Activated naive CD8-positive, alpha-beta T cell treated with anti-CD3 and anti-CD28 coated beads, Interleukin-2, amount 50 U/mL, for 16 hours (primary cell): ENCODE results near the gene ZNF516.

ENCODE experiments used
- DNase-seq: peaks from one replicate; pipeline ENCODE4 v3.0.0-alpha.2; 2020; ENCODE audit warnings: low read depth, low spot score

ZNF516 gene

DNA sequence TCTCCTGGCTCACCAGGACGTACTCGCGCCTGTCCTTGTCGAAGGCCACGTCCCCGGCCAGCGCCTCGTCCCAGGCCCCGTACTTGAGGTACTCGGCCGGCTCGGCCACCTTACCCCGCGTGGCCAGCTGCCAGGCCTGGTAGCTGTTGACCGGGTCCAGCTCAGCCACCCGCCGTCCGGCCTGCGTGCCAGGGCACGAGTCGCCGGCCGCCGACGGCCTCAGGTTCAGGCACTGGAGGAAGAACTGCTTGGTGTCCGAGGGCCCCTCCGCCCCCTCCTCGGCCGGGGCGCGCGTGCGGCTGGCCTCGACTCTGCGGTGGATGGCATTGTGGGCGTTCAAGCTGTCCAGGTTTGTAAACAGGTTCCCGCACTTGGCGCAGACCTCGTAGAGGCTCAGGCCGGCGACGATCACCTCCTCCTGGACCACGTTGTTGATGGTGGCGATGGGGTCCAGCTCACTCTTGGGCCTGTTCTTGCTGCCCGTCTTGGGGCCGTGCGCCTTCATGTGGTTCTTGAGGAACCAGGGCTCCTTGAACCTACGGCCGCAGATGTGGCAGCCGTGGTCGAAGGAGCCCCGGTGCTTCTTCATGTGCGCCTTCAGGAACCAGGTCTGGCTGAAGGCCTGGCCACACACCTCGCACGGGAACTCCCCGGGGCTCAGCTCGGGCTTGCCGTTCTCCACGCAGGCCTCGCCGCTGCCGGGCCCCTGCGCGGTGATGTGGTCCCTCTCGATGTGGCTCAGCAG lies 53.2 kb downstream of the ZNF516 start:
- DNase-seq, result no peak

- DNase-seq, result no peak
These were observed 53.9 kb downstream of the ZNF516 start for GRCh38 chr18:76441002-76441667.

- DNase-seq, result no peak
These were observed 57.1 kb downstream of the ZNF516 start for GRCh38 chr18:76437910-76438309.

DNA sequence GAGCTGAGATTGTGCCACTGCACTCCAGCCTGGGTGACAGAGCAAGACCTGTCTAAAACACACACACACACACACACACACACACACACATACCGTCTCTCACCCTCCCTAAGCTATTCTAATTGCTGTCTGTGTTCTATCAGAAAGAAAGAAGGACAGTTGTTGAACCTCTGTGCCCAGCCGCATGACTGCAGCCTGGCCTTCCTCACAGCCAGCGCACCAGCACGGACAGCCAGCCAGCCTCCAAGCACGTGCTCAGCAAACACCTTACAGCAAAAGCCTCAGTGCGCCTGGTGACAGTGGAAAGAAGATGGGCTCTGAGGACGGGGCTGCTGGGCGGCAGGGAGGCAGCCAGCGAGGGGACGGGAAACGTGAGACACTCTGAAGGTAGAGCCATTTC lies 58.0 kb downstream of the ZNF516 start:
- DNase-seq, result no peak

DNA sequence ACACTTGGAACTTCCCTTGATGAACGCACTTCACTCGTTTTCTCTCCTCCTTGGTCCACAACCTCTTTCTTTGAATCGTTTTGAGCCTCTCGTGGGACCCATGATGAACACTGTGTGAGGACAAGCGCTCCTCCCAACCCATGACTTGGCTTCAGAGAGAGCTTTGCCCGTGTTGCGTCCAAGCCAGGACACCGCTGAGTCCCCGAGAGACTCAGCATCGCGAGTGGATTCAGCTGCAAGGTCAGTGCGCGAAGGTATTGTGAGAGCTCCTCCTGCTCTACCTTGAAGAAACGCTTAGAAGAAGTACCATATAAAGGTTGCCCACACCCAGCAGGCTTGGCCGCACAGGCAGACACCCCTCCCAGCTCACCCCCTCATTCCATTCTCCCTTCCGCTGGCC lies 58.7 kb downstream of the ZNF516 start:
- DNase-seq, result no peak

DNA sequence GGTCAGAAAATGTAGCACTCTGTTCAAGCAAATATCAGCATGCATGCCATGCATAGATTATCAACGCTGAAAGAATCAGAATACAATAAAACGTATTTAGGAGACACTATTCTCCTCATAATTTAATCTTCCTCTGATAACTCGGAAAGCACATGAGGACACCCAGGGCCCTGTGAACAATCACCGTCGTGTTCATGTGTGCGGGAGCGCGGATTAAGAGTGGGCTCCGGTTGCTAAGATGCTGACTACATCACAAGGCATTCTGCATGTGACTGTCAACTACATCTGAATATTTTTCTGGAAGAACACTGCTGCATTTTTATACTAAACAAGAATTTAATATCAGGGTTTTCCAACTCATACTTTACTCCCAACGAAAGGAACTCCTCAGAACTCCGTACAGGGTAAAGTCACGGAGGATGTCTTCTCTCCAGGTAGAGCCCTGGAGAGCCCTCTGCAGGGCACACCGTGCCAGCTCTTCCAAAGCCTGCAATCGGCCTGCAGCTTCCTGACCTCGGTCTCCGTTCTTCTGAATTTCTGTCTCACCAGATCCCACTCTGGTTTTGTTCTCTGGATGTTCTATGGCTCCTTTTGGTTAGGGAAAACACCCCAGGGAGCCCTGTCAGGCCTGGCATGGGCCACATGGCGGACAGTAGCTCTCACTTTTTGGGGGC lies 59.6 kb downstream of the ZNF516 start:
- no peak for DNase-seq

DNA sequence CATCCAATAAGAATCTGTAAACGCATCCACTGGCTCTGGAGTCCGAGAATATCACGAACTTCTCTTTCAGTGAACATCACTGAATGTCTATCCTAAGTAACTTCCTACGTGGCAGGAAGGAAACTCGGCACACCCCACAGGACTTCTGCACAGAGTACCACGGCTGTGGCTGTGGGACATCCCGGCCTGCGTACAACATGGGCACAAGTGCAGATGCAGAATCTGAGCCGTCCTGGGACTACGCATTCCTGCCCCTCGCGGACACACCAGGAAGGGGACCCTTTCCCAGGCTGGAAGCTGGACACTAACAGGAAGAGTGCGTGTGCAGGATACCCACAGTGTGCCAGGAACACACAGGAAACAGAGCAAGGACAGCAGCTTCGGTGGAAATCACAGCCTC lies 60.6 kb downstream of the ZNF516 start:
- no peak for DNase-seq

GRCh38 chr18:76433788-76434187 lies 61.3 kb downstream of the ZNF516 start:
- no peak for DNase-seq

- DNase-seq, result no peak
These were observed 61.9 kb downstream of the ZNF516 start for GRCh38 chr18:76432970-76433767.

GRCh38 chr18:76432274-76432755 lies 62.7 kb downstream of the ZNF516 start:
- no peak for DNase-seq

- no peak for DNase-seq
These were observed 63.4 kb downstream of the ZNF516 start for GRCh38 chr18:76431437-76432273.

DNA sequence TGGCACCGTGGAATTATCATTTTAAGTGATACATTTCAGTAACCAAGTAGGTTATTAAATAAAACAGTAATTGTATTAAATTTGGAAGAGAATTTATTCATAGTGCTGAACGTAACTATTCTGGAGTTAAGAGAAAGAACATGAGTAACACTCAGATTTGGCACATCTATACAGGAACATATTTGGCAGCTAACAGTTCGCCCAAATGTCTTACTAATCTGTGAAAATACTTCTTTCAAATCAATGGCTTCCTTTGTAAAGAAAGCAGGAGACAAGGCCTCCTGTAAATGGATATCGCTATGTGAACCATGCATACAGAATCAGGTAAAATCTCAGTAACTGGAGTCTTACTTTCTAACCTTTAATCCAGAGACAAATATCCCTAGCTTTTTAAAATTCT lies 64.4 kb downstream of the ZNF516 start:
- no peak for DNase-seq

GRCh38 chr18:76429262-76430126 lies 65.5 kb downstream of the ZNF516 start:
- DNase-seq, result no peak

DNA sequence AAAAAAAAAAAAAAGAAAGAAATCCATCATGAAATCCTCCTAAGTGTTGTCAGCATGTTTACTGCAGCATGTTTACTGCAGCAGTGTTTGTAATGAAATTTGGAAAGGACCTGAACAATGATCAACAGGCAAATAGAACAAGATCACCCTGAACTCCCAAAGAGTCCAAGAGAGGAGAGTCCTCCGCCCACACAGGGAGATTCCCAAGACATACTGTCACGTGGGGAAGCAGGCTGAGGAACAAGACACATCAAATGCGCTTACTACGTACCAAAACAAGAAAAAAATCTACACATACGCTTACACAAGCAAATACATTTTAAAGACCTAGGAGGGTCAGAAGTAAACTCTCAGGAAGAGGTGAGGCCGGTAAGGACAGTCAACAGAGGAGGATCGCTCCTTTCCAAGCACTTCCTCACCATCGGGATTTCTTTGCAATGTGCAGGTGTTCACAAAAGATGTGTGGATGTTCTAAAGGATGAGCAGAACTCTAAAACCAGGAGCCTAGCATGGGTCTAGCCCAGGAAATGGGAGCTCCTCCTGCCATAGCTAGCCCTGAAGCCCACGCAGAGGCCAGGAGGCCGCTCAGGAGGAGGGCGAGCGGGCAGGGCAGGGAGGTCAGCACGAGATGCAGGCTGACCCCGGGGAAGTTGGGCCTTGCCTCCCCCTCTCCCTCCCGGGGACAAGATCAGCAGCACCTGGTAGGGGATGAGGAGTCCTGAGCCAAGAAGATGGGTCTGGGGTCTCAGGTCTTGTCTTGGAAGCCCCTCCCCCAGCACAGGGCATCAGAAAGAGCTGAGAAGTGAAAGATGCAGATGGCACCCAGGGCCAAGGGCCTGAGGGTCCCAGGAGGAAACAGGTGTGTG lies 66.4 kb downstream of the ZNF516 start:
- no peak for DNase-seq

DNA sequence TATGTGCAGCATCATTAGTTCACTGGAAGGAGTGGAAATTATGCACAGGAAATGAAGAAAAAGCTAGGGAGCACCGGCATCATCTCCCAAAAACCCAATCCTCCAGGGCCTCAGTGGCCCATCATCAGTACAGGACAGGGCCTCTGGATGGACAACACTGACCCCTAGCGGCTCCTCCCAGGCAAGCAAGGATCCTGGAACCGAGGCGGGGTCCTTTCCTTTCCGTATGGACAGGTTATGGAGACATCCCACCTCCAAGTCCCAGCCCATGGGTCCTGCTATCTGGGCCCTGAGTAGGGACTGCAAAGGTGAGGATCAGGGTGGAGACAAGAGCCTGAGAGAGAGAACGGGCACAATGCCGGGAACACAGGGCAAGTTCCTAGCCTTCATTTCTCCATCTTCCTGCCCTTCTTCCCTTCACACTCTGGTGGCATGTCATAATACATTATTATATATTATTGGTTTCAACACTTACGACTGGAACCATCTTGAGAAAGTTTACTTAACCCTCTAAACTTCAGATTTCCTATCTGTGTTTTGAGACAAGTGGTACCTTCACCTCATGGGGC lies 68.2 kb downstream of the ZNF516 start:
- DNase-seq, result no peak

DNA sequence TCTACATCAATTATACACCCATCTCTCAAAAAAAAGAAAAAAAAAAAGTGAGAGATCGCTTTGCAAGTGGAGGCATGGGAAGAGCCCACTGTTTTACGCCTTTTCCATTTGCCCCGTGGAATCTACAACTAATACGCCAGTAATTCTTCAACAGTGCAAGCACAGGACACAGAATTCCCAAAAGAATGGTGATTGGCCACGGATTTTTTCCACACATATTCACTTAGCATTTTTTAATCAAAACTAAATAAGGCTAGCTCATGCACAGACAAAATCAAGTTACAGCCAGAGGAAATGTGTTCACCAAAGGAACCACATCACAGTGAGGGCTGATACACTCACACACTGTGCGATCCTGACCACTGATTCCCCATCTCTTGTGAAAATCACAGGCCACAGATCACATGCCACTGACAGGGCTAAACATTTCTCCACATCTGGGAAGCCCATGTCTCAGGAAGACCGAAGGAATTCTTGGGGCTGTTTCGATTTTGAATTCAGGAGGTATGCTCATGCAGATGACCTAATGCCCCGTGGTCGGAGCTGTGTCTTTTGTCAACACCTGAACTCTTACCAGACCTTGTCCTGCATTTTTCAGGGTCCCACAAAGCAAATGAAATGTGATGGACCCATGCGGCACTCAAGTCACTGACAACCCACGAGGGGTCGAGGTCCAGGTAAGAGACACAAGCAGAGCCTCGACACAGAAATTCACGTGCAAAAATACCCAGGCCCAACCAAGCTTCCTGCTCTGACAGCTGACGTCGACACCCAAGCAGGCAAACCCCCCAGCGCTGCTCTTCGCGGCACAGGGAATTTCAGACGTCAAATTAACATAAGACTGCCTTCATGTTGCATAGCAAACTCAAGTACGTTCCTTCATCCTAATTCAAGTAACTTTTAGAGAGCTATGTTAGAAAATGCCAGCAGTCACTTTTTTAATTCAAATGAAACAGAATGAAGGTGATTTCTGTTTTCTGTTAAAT lies 69.6 kb downstream of the ZNF516 start:
- DNase-seq, result no peak

DNA sequence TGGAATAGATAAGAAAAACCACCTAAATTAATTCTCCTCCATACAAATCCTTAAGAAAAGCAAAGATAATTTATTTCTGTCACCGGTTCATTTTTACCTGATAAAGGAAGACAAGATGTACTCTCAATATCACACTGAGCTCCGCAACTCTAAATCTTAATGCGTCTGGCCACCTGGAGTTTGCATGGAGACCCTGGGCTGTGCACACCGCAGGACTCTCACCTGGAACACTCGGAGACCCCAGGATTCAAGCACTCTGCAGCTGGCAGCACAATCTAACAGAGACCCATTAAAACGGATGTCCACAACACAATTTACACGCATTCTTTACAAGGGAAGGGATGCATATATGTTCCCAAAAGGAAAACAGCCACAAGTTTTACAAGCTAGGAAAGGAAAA lies 72.2 kb downstream of the ZNF516 start:
- DNase-seq, result no peak
